Astrocyte of the hippocampus (primary cell): Measurements from ENCODE around the gene IQCM.

Source experiments
- DNase-seq: peaks from one replicate; pipeline ENCODE4 v3.0.0; 2011; ENCODE audit warnings: low read depth, low spot score

The IQCM gene

DNA sequence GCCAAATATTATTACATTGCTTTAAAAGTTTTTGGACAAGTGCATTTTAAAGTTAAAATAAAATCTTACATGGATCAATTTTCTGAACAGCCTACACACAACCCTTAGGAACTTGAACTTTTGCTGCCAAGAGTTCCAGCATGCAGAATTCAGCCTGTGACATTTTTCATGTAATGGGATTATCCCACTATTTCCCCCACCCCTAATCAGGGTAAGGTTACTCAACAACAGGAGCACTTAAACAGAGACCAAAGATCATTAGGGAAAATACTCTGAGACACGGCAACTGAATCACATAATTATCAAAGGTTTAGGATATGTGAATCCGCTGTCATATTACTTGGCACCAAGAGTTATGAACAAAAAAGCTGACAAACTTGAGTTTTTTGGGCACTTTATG lies 47.2 kb downstream of the IQCM start:
- DNase-seq: no peak

DNA sequence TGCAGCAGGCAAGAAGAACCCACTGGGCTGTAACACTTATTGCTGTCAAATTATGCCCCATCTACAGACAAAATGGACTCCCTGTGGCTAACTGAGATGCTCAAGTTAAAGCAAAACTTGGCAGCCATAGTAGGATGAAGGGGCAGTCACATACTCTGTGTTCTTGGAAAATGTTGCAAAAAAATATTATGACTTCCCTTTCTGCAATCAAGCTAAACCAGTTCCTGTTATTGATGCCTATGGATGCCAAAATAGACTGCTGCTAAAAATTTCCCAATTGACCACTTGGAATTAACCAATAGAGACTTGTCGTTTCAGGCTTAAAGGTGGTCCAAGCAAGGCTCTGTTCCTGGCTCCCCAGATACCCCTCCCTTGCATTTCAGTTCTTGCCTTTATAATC lies 49.5 kb downstream of the IQCM start:
- DNase-seq: no peak

DNA sequence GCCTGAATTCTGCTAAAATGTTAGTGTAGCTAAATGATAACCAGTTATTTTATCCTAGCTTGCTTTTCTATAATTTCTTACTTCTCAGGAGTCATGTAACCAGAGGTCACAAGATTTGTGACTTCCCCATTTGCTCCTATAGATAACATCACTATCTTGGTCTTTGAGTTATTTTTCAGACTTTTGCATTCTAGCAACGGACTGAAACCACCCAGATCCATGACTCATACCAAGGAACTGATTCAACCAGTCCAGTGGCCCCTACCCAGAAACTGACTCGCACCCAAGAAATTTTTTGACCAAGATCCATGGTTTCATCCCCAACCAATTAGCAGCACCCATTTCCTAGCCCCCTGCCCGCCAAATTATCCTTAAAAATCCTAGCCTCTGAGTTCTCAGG lies 50.0 kb downstream of the IQCM start:
- peak; percentile 38 for DNase-seq

GRCh38 chr4:149755969-149756368 lies 59.7 kb downstream of the IQCM start:
- DNase-seq: no peak

DNA sequence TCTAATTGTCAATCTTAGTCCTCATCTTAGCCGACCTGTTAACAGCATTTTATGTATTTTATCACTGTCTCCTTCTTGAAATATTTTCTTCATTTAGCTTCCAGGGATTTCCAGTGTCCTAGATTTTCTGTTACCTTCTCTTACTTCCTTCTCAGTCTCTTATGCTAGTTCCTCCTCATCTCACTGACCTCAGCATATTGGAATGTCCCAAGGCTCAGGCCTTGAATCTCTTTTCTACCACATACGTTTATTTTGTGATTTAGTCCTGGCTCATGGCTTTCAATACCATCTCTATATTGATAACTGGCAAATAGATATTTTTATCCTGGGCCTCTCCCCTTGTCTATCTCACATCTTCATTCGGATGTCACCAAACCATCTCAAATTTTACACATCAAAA lies 61.1 kb downstream of the IQCM start:
- DNase-seq: peak; percentile 61

- DNase-seq: no peak
Measured at GRCh38 chr4:149752729-149753128, 62.9 kb downstream of the IQCM start.

- DNase-seq: no peak
Measured at GRCh38 chr4:149751174-149751573, 64.5 kb downstream of the IQCM start.

- DNase-seq: no peak
Measured at GRCh38 chr4:149749784-149750183, 65.9 kb downstream of the IQCM start.

DNA sequence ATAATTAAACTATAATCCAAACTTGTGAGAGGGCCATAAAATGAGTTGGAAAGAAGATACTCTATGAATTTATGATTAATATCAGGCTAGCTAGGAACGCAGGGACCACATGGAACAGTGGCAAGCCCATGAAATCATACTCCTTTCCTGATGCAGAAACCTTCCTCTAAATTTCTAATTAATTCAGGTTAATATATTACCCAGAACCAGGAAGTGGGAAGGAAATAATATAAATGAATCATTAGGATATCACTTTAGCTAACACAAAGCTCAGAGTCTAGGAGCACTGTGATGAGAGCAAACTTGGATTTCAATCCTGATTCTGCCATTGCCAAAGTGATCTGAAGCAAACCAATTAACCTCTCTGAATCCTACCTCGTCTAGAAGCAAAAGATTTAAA lies 68.0 kb downstream of the IQCM start:
- DNase-seq: no peak

DNA sequence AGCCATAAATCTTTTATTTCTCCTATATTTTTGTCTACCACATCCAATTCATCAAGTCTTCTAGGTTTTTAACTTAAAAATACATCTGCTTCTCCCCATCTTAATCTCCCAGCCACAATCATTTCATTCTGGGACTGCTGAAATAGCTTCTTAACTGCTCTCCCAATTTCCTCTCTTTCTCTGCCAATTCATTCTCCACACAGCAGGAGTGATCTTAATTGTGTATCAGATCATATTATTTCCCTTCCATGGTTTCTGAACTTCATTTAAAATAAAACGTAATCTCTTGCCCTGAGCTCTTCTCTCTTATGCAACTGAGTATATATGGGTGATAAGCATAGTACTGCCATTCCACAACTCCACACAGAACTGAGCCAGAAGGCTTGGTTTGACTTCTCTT lies 69.4 kb downstream of the IQCM start:
- DNase-seq: no peak

GRCh38 chr4:149741186-149741831 lies 74.3 kb downstream of the IQCM start:
- DNase-seq: no peak

DNA sequence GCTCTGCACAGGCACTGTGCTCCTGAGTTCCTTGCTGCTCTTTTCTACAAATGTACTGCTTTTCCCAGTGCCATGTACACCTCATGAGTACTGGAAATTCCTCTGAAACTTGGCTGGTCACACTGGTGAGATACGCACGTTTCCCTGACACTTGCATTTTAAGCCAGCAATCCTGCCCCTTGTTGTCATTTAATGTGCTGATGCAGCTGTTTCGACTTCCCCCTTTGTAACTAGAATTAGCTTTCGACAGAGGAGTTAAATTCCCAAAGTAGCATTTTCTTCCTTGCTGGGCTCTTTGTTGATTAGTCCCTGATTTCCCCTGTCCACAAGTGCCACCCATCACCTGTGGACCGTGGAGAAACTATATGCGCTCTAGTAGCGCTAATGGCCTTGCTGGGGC lies 77.5 kb downstream of the IQCM start:
- DNase-seq: no peak

GRCh38 chr4:149735796-149736195 lies 79.8 kb downstream of the IQCM start:
- no peak for DNase-seq

DNA sequence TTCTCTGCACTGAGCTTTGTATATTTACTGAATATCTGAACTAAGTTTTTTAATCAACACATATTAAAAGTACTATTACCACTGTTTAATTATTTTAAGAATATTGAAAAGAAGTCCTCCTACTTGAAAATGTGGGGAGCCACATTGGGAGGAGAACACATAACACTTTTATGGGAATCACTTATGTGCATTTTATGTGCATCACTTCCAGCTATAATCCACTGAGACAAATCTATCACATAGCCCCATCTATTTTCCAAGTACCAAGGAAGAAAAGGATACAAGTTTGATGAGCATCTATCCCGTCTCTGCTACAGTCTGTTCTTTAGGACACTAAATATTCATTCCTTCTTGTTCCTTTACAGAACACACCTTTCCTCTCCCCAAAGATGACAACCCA lies 87.2 kb downstream of the IQCM start:
- no peak for DNase-seq

- DNase-seq: no peak
Measured at GRCh38 chr4:149727663-149728062, 88.0 kb downstream of the IQCM start.

- no peak for DNase-seq
Measured at GRCh38 chr4:149723065-149723464, 92.6 kb downstream of the IQCM start.

DNA sequence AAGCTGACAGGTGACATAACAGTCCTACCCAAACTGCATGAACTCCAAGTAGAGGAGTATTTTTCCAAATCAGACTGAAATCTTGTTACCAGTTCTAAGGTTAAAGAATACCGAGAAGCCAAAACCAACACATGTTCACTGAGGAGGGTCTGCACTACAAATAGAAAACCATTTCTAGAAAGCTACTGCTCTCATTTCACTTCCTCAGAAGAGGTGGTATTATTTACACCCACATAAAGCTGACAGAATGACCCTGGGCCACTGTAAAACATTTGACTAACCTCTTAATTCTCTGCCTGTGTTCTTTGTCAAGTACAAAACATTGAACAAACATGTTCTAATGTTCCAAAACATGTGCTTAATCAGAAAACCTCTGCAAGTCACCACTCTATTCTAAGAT lies 95.8 kb downstream of the IQCM start:
- no peak for DNase-seq

DNA sequence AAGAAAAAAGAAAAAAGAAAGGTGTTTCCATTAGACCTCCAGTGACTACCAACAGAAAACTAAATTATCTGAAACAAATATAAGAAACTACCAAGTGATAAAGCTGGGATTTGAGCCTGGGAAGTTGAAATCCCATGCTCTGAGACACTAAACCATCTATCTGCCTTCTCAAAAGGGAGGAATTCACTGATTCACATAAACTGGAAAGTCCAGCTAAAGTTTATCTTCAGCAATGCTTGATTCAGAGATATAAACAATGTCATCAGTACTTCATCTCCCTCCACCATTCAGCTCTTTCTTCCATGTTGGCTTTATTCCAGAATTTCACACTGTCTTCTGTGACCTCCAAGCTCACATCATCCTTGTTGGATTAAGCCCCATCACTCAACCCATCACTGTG lies 96.3 kb downstream of the IQCM start:
- DNase-seq: no peak

GRCh38 chr4:149718500-149718899 lies 97.1 kb downstream of the IQCM start:
- no peak for DNase-seq

- DNase-seq: no peak
Measured at GRCh38 chr4:149716728-149717127, 98.9 kb downstream of the IQCM start.

GRCh38 chr4:149715822-149716585 lies 99.6 kb downstream of the IQCM start:
- no peak for DNase-seq

DNA sequence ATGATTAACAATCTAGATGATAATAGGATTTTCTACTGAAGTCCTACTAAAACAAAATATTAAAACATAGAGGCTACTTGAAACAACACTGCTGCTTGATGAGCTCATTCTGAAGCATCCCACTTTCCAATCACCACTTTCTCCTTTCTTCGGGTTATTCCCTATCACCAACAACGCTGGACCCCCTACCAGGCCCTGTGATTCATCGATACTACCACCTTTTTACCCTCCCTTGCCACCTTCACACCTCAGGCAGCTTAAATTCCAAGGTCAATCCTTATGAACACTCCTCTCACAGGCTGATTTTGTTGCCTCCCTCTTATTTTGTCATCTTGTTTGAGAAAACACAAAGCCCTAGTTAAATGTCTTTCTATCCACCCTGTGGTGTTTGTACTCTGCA lies 102.6 kb downstream of the IQCM start:
- no peak for DNase-seq

DNA sequence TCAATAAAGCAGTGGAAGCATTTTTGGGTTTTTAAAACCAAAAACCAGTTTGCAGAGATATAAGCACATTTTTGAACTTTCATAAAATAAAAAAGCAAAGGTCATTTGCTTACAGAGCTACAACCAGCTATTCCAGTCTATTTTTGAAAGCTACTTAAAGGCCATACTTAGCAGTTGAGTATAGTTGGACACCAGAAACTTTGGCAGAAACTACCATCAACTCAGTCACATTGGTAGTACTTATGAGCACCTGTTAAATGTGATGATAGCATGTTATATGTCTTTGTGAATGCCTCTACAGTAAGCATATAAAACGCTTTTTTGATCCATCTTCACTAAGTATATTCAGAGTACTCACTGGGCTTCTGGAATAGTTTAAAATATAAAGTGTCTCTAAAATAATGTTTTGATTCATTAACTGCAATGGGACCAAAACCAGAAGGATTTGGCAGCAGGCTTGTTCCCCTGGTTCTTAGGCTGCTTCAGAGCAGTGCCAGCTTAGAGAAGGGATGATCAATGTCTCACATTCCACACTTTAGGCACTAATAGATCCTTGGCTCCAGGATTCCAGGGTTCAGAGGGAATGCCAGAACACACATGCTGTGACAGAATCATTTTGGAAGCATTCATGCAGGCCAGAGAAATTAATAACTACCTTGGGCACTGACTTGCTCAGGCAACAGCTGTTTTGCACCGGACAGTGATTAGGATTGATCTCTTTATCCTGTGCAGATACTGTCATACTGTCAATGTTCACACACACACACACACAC lies 103.9 kb downstream of the IQCM start:
- DNase-seq: no peak
